Muscle of leg (tissue), 11 donors: ENCODE results near the gene THRAP3. TPM values are rescaled to one million over a fixed set of nuclear protein-coding genes. Genes with fewer than 3 reads are reported as not detected.

Experiments
- DNase-seq: peaks from one replicate; pipeline ENCODE4 v3.0.0; 2013
- H3K27ac ChIP-seq: one replicate; pipeline ENCODE4 v1.5.1; 2013; ENCODE audit warnings: mild to moderate bottlenecking, low read length, control low read depth
- H3K27me3 ChIP-seq: one replicate; pipeline ENCODE4 v1.6.1; 2013; ENCODE audit warnings: low read length; ENCODE audit not compliant: control insufficient read depth, insufficient read depth
- H3K36me3 ChIP-seq: one replicate; pipeline ENCODE4 v1.6.1; 2013; ENCODE audit warnings: low read length; ENCODE audit not compliant: control insufficient read depth, insufficient read depth
- H3K4me1 ChIP-seq: one replicate; pipeline ENCODE4 v1.6.1; 2013; ENCODE audit warnings: low read length; ENCODE audit not compliant: control insufficient read depth, insufficient read depth
- H3K4me3 ChIP-seq: one replicate; pipeline ENCODE4 v1.5.1; 2013; ENCODE audit warnings: low read length, control low read depth
- H3K9me3 ChIP-seq: replicated peaks from 2 replicates; pipeline ENCODE4 v1.6.1; 2013; ENCODE audit warnings: low read depth, low read length; ENCODE audit not compliant: control insufficient read depth
- WGBS: methylation state at CpG from one replicate; pipeline ENCODE4 v1.1.5; 2013; ENCODE audit warnings: missing lambda C conversion rate; ENCODE audit not compliant: insufficient coverage; 5-methylcytosine and 5-hydroxymethylcytosine counted together
- polyA plus RNA-seq, 8 donors: library from polyadenylated mRNA; unstranded; fragments of 120-200 nt; gene quantifications; one replicate each; pipeline versions ENCODE4 v1.2.1 to v1.2.3, GENCODE V29; 2013; ENCODE audit warnings: inconsistent platforms in 1 of 8, low replicate concordance in 1 of 8; ENCODE audit not compliant: insufficient read length in 8 of 8, insufficient read depth in 1 of 8
- total RNA-seq: library from RNA; stranded (reverse); fragments of 120-200 nt; gene quantifications from one replicate; pipeline ENCODE4 v1.2.4, GENCODE V29; 2013

THRAP3 gene
- total and polyA plus RNA-seq, 9 donors = 55.6 to 111 (median 91.2) TPM

GRCh38 chr1:36339215-36339614 lies 115.0 kb downstream of the THRAP3 start:
- no peak for DNase-seq
- no peaks in the 10 kb centered on the region for H3K9me3 ChIP-seq
- no peak overlapping the region for H3K4me3 ChIP-seq
- 82% methylated on average over 3 of the region's 7 CpGs for WGBS
- H3K4me1 ChIP-seq = peaks cover 8% of the 10 kb centered on the region
- H3K27me3 ChIP-seq = no peaks in the 10 kb centered on the region
- H3K27ac ChIP-seq = no peak overlapping the region
- H3K36me3 ChIP-seq = peaks cover 25% of the 10 kb centered on the region

GRCh38 chr1:36339615-36340014 lies 115.4 kb downstream of the THRAP3 start:
- peaks cover 8% of the 10 kb centered on the region for H3K4me1 ChIP-seq
- no peak for DNase-seq
- H3K27me3 ChIP-seq = no peaks in the 10 kb centered on the region
- 47% methylated on average over 3 of the region's 9 CpGs for WGBS
- no peak overlapping the region for H3K27ac ChIP-seq
- H3K9me3 ChIP-seq = no peaks in the 10 kb centered on the region
- peaks cover 25% of the 10 kb centered on the region for H3K36me3 ChIP-seq
- no peak overlapping the region for H3K4me3 ChIP-seq

GRCh38 chr1:36341626-36342320 lies 117.5 kb downstream of the THRAP3 start:
- no peaks in the 10 kb centered on the region for H3K27me3 ChIP-seq
- WGBS = 91% methylated on average over 27 of the region's 34 CpGs
- DNase-seq = no peak
- peaks cover 8% of the 10 kb centered on the region for H3K4me1 ChIP-seq
- H3K36me3 ChIP-seq = peaks cover 41% of the 10 kb centered on the region
- H3K9me3 ChIP-seq = no peaks in the 10 kb centered on the region
- H3K4me3 ChIP-seq = no peak overlapping the region
- H3K27ac ChIP-seq = no peak overlapping the region

GRCh38 chr1:36342426-36343185 lies 118.4 kb downstream of the THRAP3 start:
- DNase-seq = no peak
- Histone ChIP-seq H3K27me3 (no peaks in the 10 kb centered on the region), H3K27ac (no peak overlapping the region), H3K36me3 (peaks cover 44% of the 10 kb centered on the region), H3K4me3 (no peak overlapping the region), H3K4me1 (peaks cover 8% of the 10 kb centered on the region), H3K9me3 (no peaks in the 10 kb centered on the region)
- WGBS = 86% methylated on average over 8 of the region's 10 CpGs

GRCh38 chr1:36343651-36344394 lies 119.6 kb downstream of the THRAP3 start:
- no peak for DNase-seq
- Histone ChIP-seq H3K4me1 (peaks cover 2% of the 10 kb centered on the region), H3K27ac (no peak overlapping the region), H3K4me3 (no peak overlapping the region), H3K36me3 (peaks cover 53% of the 10 kb centered on the region), H3K9me3 (no peaks in the 10 kb centered on the region), H3K27me3 (no peaks in the 10 kb centered on the region)
- WGBS = 87% methylated on average over 21 of the region's 24 CpGs

GRCh38 chr1:36344395-36344680 lies 120.1 kb downstream of the THRAP3 start:
- no peaks in the 10 kb centered on the region for H3K27me3 ChIP-seq
- peaks cover 56% of the 10 kb centered on the region for H3K36me3 ChIP-seq
- no peak overlapping the region for H3K4me3 ChIP-seq
- H3K9me3 ChIP-seq = no peaks in the 10 kb centered on the region
- H3K4me1 ChIP-seq = peaks cover 4% of the 10 kb centered on the region
- 90% methylated on average over 8 of the region's 8 CpGs for WGBS
- H3K27ac ChIP-seq = no peak overlapping the region
- DNase-seq = no peak

- no peaks in the 10 kb centered on the region for H3K9me3 ChIP-seq
- WGBS = 88% methylated on average over 7 of the region's 7 CpGs
- no peak overlapping the region for H3K27ac ChIP-seq
- no peak overlapping the region for H3K4me3 ChIP-seq
- peaks cover 58% of the 10 kb centered on the region for H3K36me3 ChIP-seq
- H3K4me1 ChIP-seq = peaks cover 14% of the 10 kb centered on the region
- no peak for DNase-seq
- no peaks in the 10 kb centered on the region for H3K27me3 ChIP-seq
These were observed 121.1 kb downstream of the THRAP3 start for GRCh38 chr1:36345353-36345752.

GRCh38 chr1:36346741-36347370 lies 122.6 kb downstream of the THRAP3 start:
- H3K27me3 ChIP-seq = no peaks in the 10 kb centered on the region
- H3K9me3 ChIP-seq = no peaks in the 10 kb centered on the region
- no peak overlapping the region for H3K4me3 ChIP-seq
- WGBS = 65% methylated on average over 8 of the region's 8 CpGs
- no peak overlapping the region for H3K27ac ChIP-seq
- DNase-seq = no peak
- H3K4me1 ChIP-seq = peaks cover 29% of the 10 kb centered on the region
- peaks cover 49% of the 10 kb centered on the region for H3K36me3 ChIP-seq

- peak; percentile 54 for DNase-seq
These were observed 125.0 kb downstream of the THRAP3 start for GRCh38 chr1:36349241-36349671.

GRCh38 chr1:36349839-36350238 lies 125.6 kb downstream of the THRAP3 start:
- peak; percentile 38 for DNase-seq
- H3K27ac ChIP-seq = peak overlapping the region; percentile 76
- 56% methylated on average over 15 of the region's 16 CpGs for WGBS

More at GRCh38 chr1:36349241-36349671, 125.0 kb downstream of the THRAP3 start:
- Histone ChIP-seq H3K27ac (peak overlapping the region; percentile 76), H3K4me3 (no peak overlapping the region), H3K27me3 (no peaks in the 10 kb centered on the region), H3K4me1 (peaks cover 40% of the 10 kb centered on the region), H3K9me3 (no peaks in the 10 kb centered on the region), H3K36me3 (peaks cover 56% of the 10 kb centered on the region)
- 44% methylated on average over 3 of the region's 7 CpGs for WGBS

More at GRCh38 chr1:36349839-36350238, 125.6 kb downstream of the THRAP3 start:
- Histone ChIP-seq H3K9me3 (no peaks in the 10 kb centered on the region), H3K36me3 (peaks cover 61% of the 10 kb centered on the region), H3K4me1 (peaks cover 40% of the 10 kb centered on the region), H3K27me3 (no peaks in the 10 kb centered on the region), H3K4me3 (no peak overlapping the region)
